ENCODE measurements around the gene ARHGAP42. TPM values are rescaled to one million over a fixed set of nuclear protein-coding genes. Genes with fewer than 3 reads are reported as not detected.

ARHGAP42 gene
- total RNA-seq, 1 donor from 2014 or later = 16.3 TPM

DNA sequence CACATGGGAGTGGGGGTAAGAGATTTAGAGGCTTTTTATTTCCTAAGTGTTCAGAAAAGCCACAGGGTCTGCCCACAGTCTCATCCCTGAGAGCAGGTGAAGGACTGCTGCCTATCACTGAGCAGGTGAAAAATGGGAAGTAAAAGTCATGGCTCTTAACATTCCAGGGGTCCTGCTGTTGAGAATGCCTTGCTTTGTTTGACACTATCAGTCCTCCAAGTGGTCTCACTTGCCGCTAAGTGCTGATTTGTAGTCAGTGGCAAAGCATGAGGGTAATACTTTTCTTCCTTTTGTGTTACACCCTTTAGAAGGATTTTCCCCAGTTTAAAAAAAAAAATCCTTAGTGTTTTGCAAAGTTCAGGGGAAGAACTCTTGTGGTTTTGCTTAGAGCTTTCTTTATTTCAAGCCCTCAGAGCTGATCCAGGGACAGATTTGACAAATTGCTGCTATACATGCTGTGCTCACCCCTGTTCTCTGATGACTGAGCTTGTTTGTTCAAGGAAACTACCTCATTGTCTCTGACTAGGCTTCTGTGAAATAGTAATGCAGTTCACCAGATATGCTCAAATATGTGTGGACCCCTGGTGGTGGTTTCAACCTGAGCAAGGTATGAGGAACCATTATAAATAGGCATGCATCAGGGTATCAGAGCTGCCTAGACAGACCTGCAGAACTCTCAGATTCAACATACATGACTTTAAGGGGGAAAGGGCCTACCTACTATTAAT lies 141.0 kb downstream of the ARHGAP42 start:
- ATAC-seq = peak in 1 of 2 donors; percentile 8
- no peaks in the 10 kb centered on the region for H3K9me3 ChIP-seq
- intact Hi-C loops (cut with DNase I) = no loop called here

GRCh38 chr11:100830274-100830673 lies 143.2 kb downstream of the ARHGAP42 start:
- ATAC-seq (peak; percentile 21 to 77), DNase-seq (no peak)
- H3K9me3 ChIP-seq = no peaks in the 10 kb centered on the region
- H3K4me3 ChIP-seq = no peak overlapping the region
- no peak overlapping the region for H3K27ac ChIP-seq
- no peak for TF ChIP-seq CTCF (IDR thresholded peaks at IDR 0.05)
- H3K27me3 ChIP-seq (ENCODE audit: low read depth) = no peaks in the 10 kb centered on the region
- no peaks in the 10 kb centered on the region for H3K4me1 ChIP-seq
- no peaks in the 10 kb centered on the region for H3K36me3 ChIP-seq
- intact Hi-C loops (cut with DNase I) = no loop called here

More for the DNA sequence above, 141.0 kb downstream of the ARHGAP42 start:
- H3K27ac ChIP-seq = no peak overlapping the region
- DNase-seq = no peak
- H3K4me3 ChIP-seq = no peak overlapping the region
- no peak for TF ChIP-seq CTCF (IDR thresholded peaks at IDR 0.05)
- H3K27me3 ChIP-seq (ENCODE audit: low read depth) = no peaks in the 10 kb centered on the region
- no peaks in the 10 kb centered on the region for H3K4me1 ChIP-seq
- no peaks in the 10 kb centered on the region for H3K36me3 ChIP-seq

DNA sequence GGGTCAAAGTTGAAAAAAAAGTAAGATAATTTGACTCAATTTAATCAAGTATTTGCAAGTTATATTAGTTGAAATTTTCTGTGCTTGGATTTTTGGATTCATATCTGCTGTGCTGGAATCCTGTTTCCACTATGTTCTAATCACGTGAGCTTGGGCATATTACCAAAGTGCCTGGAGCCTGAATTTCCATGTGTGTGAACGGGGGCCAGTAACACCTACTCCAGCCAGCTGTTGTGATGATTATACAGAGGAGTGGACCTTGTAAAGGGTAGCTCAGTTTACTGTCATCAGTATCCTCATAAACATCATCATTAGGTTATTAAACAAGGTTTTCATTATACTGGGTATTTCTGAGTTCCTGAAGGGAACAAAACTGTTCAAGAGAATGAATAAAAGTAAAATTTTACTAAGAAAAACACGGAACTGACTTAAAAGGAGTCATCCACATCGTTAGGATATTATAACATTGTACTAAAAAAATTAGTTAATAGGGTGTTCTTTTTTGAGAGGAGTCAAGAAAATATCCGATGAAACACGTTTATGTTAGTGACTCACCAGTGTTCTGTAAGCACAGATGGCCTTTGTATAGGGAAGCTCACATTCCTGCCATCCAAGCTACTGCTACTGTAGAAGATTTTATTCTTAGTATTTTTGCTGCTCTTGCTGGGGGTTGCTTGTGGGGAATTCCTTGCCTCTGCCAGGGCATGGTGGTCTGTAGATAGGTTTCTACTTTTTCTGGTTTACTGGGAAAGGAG lies 144.1 kb downstream of the ARHGAP42 start:
- no peak for TF ChIP-seq CTCF (IDR thresholded peaks at IDR 0.05)
- H3K4me1 ChIP-seq = no peaks in the 10 kb centered on the region
- intact Hi-C loops (cut with DNase I) = no loop called here
- ATAC-seq (peak in 1 of 2 donors; percentile 34), DNase-seq (no peak)
- no peaks in the 10 kb centered on the region for H3K27me3 ChIP-seq (ENCODE audit: low read depth)
- no peak overlapping the region for H3K27ac ChIP-seq
- no peaks in the 10 kb centered on the region for H3K36me3 ChIP-seq
- H3K9me3 ChIP-seq = no peaks in the 10 kb centered on the region
- H3K4me3 ChIP-seq = no peak overlapping the region

- no peak overlapping the region for H3K4me3 ChIP-seq
- intact Hi-C loops (cut with DNase I) = no loop called here
- no peak overlapping the region for H3K27ac ChIP-seq
- no peaks in the 10 kb centered on the region for H3K4me1 ChIP-seq
- peak in 1 of 2 donors; percentile 9 for ATAC-seq
- no peak for DNase-seq
- no peak for TF ChIP-seq CTCF (IDR thresholded peaks at IDR 0.05)
- no peaks in the 10 kb centered on the region for H3K36me3 ChIP-seq
- no peaks in the 10 kb centered on the region for H3K9me3 ChIP-seq
- H3K27me3 ChIP-seq (ENCODE audit: low read depth) = no peaks in the 10 kb centered on the region
Observed at GRCh38 chr11:100831929-100832494, 144.9 kb downstream of the ARHGAP42 start.

DNA sequence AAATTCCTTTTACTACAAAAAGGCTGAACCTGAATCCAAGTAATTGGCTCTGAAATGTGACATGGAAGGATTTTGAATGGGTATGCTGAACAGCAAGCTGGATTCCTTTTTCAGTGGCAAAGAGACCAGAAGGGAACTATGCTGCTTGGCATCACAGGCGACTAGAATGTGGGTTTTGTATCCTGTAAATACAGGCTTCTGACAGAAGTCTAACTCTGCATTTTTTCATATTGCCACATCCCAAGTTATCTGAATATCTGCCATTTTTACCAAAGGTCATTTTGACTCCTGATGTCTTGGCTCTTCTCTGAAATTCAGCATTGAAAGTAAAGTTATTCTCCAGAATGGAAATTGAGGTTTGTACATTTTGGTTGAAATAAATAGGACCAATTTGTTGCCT lies 145.7 kb downstream of the ARHGAP42 start:
- no peaks in the 10 kb centered on the region for H3K27me3 ChIP-seq (ENCODE audit: low read depth)
- H3K27ac ChIP-seq = no peak overlapping the region
- H3K4me3 ChIP-seq = no peak overlapping the region
- H3K4me1 ChIP-seq = no peaks in the 10 kb centered on the region
- DNase-seq (no peak), ATAC-seq (no peak)
- intact Hi-C loops (cut with DNase I) = no loop called here
- no peaks in the 10 kb centered on the region for H3K9me3 ChIP-seq
- no peaks in the 10 kb centered on the region for H3K36me3 ChIP-seq
- TF ChIP-seq CTCF (IDR thresholded peaks at IDR 0.05) = no peak
